ENCODE data around the gene CMC2. TPM values are rescaled to one million over a fixed set of nuclear protein-coding genes. Genes with fewer than 3 reads are reported as not detected.
A peak's percentile ranks its signal among the peaks of the same experiment; 100 is the strongest.

The CMC2 gene
- total and polyA plus RNA-seq, 2 donors from 2014 or later: 33.4 to 146 TPM

GRCh38 chr16:80968386-80969113 is 38.1 kb downstream of the CMC2 start:
- H3K9me3 ChIP-seq (ENCODE audit: control insufficient read depth in 2 of 3, insufficient read depth in 1 of 3, low read length in 3 of 3): no peaks in the 10 kb centered on the region
- H3K4me1 ChIP-seq (ENCODE audit: control insufficient read depth in 2 of 3, insufficient read depth in 2 of 3, low read depth in 1 of 3, low read length in 3 of 3): peaks cover 0 to 2% (median 0%) of the 10 kb centered on the region in 3 donors
- no peak for FAIRE-seq
- no peak for TF ChIP-seq CTCF (IDR thresholded peaks at IDR 0.05; ENCODE audit: borderline replicate concordance, extremely low read depth, insufficient read depth)
- intact Hi-C loops (cut with DNase I): no loop called here
- no peaks in the 10 kb centered on the region for H3K27me3 ChIP-seq (ENCODE audit: control insufficient read depth, insufficient read depth, low read length)
- H3K27ac ChIP-seq (ENCODE audit: low read depth in 2 of 2, low read length in 2 of 2): no peak overlapping the region
- no peak overlapping the region for H3K4me3 ChIP-seq (ENCODE audit: low read length in 3 of 3)
- H3K9ac ChIP-seq (ENCODE audit: low read length in 3 of 3): no peak overlapping the region
- peak in 1 of 5 donors; percentile 34 for DNase-seq
- no peaks in the 10 kb centered on the region for H3K36me3 ChIP-seq (ENCODE audit: control insufficient read depth in 2 of 3, insufficient read depth in 3 of 3, low read length in 3 of 3)

- no peaks in the 10 kb centered on the region for H3K9me3 ChIP-seq (ENCODE audit: control insufficient read depth in 2 of 3, insufficient read depth in 1 of 3, low read length in 3 of 3)
- H3K4me3 ChIP-seq (ENCODE audit: low read length in 3 of 3): no peak overlapping the region
- peaks cover 0 to 2% (median 0%) of the 10 kb centered on the region in 3 donors for H3K4me1 ChIP-seq (ENCODE audit: control insufficient read depth in 2 of 3, insufficient read depth in 2 of 3, low read depth in 1 of 3, low read length in 3 of 3)
- H3K9ac ChIP-seq (ENCODE audit: low read length in 3 of 3): no peak overlapping the region
- H3K27me3 ChIP-seq (ENCODE audit: control insufficient read depth, insufficient read depth, low read length): no peaks in the 10 kb centered on the region
- no peak for TF ChIP-seq CTCF (IDR thresholded peaks at IDR 0.05; ENCODE audit: borderline replicate concordance, extremely low read depth, insufficient read depth)
- no peak overlapping the region for H3K27ac ChIP-seq (ENCODE audit: low read depth in 2 of 2, low read length in 2 of 2)
- FAIRE-seq: no peak
- H3K36me3 ChIP-seq (ENCODE audit: control insufficient read depth in 2 of 3, insufficient read depth in 3 of 3, low read length in 3 of 3): no peaks in the 10 kb centered on the region
- no peak for DNase-seq
- intact Hi-C loops (cut with DNase I): no loop called here
Measured at GRCh38 chr16:80966617-80967016, 40.1 kb downstream of the CMC2 start.

DNA sequence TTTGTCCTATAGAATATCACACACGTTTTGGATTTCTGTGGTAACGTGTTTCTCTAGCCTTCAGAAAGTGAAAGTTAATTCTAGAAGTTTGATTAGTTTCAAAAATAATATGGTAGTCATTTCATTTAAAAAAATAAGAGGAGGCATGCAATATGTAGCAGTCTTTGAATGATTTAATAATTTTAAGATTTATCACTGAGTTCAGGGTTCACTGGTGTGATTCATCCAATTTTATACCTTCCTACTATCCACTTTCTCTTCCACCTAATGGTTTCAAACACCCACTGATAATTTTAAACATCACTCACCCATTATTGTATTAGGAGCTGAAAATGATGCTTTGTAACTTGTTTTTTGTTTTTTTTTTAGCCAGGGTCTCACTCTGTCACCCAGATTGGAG is 42.3 kb downstream of the CMC2 start:
- H3K36me3 ChIP-seq (ENCODE audit: control insufficient read depth in 2 of 3, insufficient read depth in 3 of 3, low read length in 3 of 3): no peaks in the 10 kb centered on the region
- H3K9ac ChIP-seq (ENCODE audit: low read length in 3 of 3): no peak overlapping the region
- no peaks in the 10 kb centered on the region for H3K27me3 ChIP-seq (ENCODE audit: control insufficient read depth, insufficient read depth, low read length)
- peaks cover 0 to 7% (median 0%) of the 10 kb centered on the region in 3 donors for H3K9me3 ChIP-seq (ENCODE audit: control insufficient read depth in 2 of 3, insufficient read depth in 1 of 3, low read length in 3 of 3)
- FAIRE-seq (no peak), DNase-seq (no peak)
- no peak overlapping the region for H3K27ac ChIP-seq (ENCODE audit: low read depth in 2 of 2, low read length in 2 of 2)
- intact Hi-C loops (cut with DNase I): no loop called here
- no peak overlapping the region for H3K4me3 ChIP-seq (ENCODE audit: low read length in 3 of 3)
- TF ChIP-seq CTCF (IDR thresholded peaks at IDR 0.05; ENCODE audit: borderline replicate concordance, extremely low read depth, insufficient read depth): no peak
- peaks cover 0 to 2% (median 0%) of the 10 kb centered on the region in 3 donors for H3K4me1 ChIP-seq (ENCODE audit: control insufficient read depth in 2 of 3, insufficient read depth in 2 of 3, low read depth in 1 of 3, low read length in 3 of 3)

Measured in kidney (tissue), 14 donors.